ENCODE measurements around the gene STARD3NL.
"Not testable (repeated sequence)": the region's sequence is repeated elsewhere in the genome, so short reads cannot be mapped to it uniquely, and the experiment has no call there.

GRCh38 chr7:38262026-38262425, 84.0 kb downstream of the STARD3NL start:
- TF ChIP-seq CTCF (optimal IDR thresholded peaks at IDR 0.05 in 1 of 3, IDR thresholded peaks at IDR 0.05 in 1 of 3, conservative IDR thresholded peaks at IDR 0.05 in 1 of 3; ENCODE audit: extremely low read depth in 1 of 3, insufficient read depth in 2 of 3, low read length in 3 of 3); EZH2 (IDR thresholded peaks at IDR 0.05; ENCODE audit: low read length): not testable (repeated sequence)

Measured in keratinocyte (primary cell).